HG03354 (cell line): Measurements from ENCODE around the gene OR2AP1.
A peak's percentile ranks its signal among the peaks of the same experiment; 100 is the strongest.
"Not testable (repeated sequence)": the region's sequence is repeated elsewhere in the genome, so short reads cannot be mapped to it uniquely, and the experiment has no call there.

Source experiments
- ATAC-seq: cut with Tn5 transposase; IDR thresholded peaks from one replicate; pipeline ENCODE4 v1.9.1; 2021; ENCODE audit warnings: mild to moderate bottlenecking; ENCODE audit not compliant: unreplicated experiment, poor library complexity, severe bottlenecking

OR2AP1 gene

GRCh38 chr12:55572168-55572567 lies at the start of gene OR2AP1:
Gene OR2AP1 (plus strand): TSS chr12:55572468. CDS start chr12:55574415, 1,947 bp downstream.
- ATAC-seq, result no peak

GRCh38 chr12:55548235-55548634 lies 24.0 kb upstream of the OR2AP1 start:
- not testable (repeated sequence) for ATAC-seq

- ATAC-seq, result no peak
Observed at GRCh38 chr12:55548756-55549155, 23.5 kb upstream of the OR2AP1 start.

GRCh38 chr12:55549302-55549701 lies 23.0 kb upstream of the OR2AP1 start, which contains the start of gene OR6C4:
Gene OR6C4 (plus strand): TSS chr12:55549602. CDS start chr12:55551227, 1,625 bp downstream.
- no peak for ATAC-seq

- ATAC-seq, result no peak
Observed at GRCh38 chr12:55554296-55554695, 18.0 kb upstream of the OR2AP1 start.

GRCh38 chr12:55570060-55570459 lies 2.2 kb upstream of the OR2AP1 start:
- not testable (repeated sequence) for ATAC-seq

GRCh38 chr12:55570689-55571088 lies 1.6 kb upstream of the OR2AP1 start:
- not testable (repeated sequence) for ATAC-seq

GRCh38 chr12:55582066-55582465 lies 9.8 kb downstream of the OR2AP1 start:
- ATAC-seq, result no peak

GRCh38 chr12:55585817-55586216 lies 13.5 kb downstream of the OR2AP1 start:
- ATAC-seq, result no peak

GRCh38 chr12:55590152-55590551 lies 17.9 kb downstream of the OR2AP1 start:
- ATAC-seq, result not testable (repeated sequence)

- ATAC-seq, result no peak
Observed at GRCh38 chr12:55607821-55608594, 35.7 kb downstream of the OR2AP1 start.

GRCh38 chr12:55610598-55610997 lies 38.3 kb downstream of the OR2AP1 start:
- ATAC-seq, result no peak

GRCh38 chr12:55612646-55613045 lies 40.4 kb downstream of the OR2AP1 start:
- ATAC-seq, result no peak

- ATAC-seq, result no peak
Observed at GRCh38 chr12:55614764-55615163, 42.5 kb downstream of the OR2AP1 start.

GRCh38 chr12:55619354-55620138 lies 47.3 kb downstream of the OR2AP1 start:
- ATAC-seq, result peak; percentile 89

- ATAC-seq, result peak; percentile 56
Observed at GRCh38 chr12:55624056-55624455, 51.8 kb downstream of the OR2AP1 start.
